Right atrium auricular region (tissue), 2 donors: ENCODE data around the gene FAM83E. TPM values are rescaled to one million over a fixed set of nuclear protein-coding genes. Genes with fewer than 3 reads are reported as not detected.
A peak's percentile ranks its signal among the peaks of the same experiment; 100 is the strongest.

ENCODE experiments used
- DNase-seq: peaks from one replicate; pipeline ENCODE4 v3.0.0-alpha.2; 2019; ENCODE audit warnings: low spot score
- H3K27ac ChIP-seq, 2 donors: fragments of 200-600 bp; sonication (generic); 1 replicate in 1 of 2; 2 replicates in 1 of 2; pipeline ENCODE4 v1.5.1; 2016 to 2019
- H3K27me3 ChIP-seq, 2 donors: fragments of 200-600 bp; sonication (generic); one replicate each; pipeline versions ENCODE4 v1.5.1 to v1.6.0; 2017 to 2019
- H3K36me3 ChIP-seq: fragments of 200-600 bp; sonication (generic); one replicate; pipeline ENCODE4 v1.5.1; 2016
- H3K4me1 ChIP-seq, 2 donors: fragments of 200-600 bp; sonication (generic); one replicate each; pipeline versions ENCODE4 v1.5.1 to v1.6.0; 2017 to 2019
- H3K4me3 ChIP-seq, 2 donors: fragments of 200-600 bp; sonication (generic); 1 replicate in 1 of 2; 2 replicates in 1 of 2; pipeline ENCODE4 v1.5.1; 2017 to 2019; ENCODE audit warnings: mild to moderate bottlenecking in 1 of 2, moderate library complexity in 1 of 2
- H3K9me3 ChIP-seq, 2 donors: fragments of 200-600 bp; sonication (generic); one replicate each; pipeline ENCODE4 v1.5.1; 2019
- CTCF ChIP-seq, 2 donors: fragments of 200-600 bp; sonication (generic); IDR thresholded peaks; one replicate each; pipeline ENCODE4 v1.5.1; 2019; ENCODE audit warnings: antibody characterized with exemption in 2 of 2
- total RNA-seq, 2 donors: library from RNA; depleted of rRNA; stranded (reverse); fragments of >200 nt; gene quantifications; one replicate each; pipeline ENCODE4 v1.1.0, GENCODE V29; 2016

FAM83E gene
- total RNA-seq, 2 donors from 2014 or later, result not detected

- H3K27me3 ChIP-seq, result no peaks in the 10 kb centered on the region
Observed at GRCh38 chr19:48575931-48576622, 38.8 kb downstream of the FAM83E start.

DNA sequence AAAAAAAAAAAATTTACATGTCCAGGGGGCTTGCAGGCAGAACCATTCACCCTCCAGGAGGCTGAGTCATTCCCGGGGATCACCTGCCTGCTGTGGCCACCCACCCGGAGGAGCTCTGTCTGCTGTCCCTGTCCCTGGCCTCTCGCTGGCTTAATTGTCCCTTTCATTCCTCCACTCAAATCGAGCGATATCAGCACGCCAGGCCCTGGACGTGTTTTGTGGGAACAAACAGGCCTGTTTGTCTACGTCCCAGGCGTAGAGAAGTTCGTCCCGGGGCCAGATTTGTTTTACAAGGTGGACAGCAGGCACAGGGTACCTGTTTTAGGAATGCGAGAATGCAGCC lies 41.7 kb downstream of the FAM83E start:
- DNase-seq, result no peak
- H3K4me3 ChIP-seq, result no peak overlapping the region
- no peaks in the 10 kb centered on the region for H3K9me3 ChIP-seq
- H3K36me3 ChIP-seq, result no peaks in the 10 kb centered on the region
- peaks cover 0 to 5% of the 10 kb centered on the region in 2 donors for H3K4me1 ChIP-seq
- no peaks in the 10 kb centered on the region for H3K27me3 ChIP-seq
- no peak for TF ChIP-seq CTCF (IDR thresholded peaks at IDR 0.05)
- H3K27ac ChIP-seq, result peak overlapping the region; percentile 14 to 77

More at GRCh38 chr19:48575931-48576622, 38.8 kb downstream of the FAM83E start:
- H3K4me1 ChIP-seq, result no peaks in the 10 kb centered on the region
- no peak for DNase-seq
- TF ChIP-seq CTCF (IDR thresholded peaks at IDR 0.05), result no peak
- no peak overlapping the region for H3K27ac ChIP-seq
- no peak overlapping the region for H3K4me3 ChIP-seq
- no peaks in the 10 kb centered on the region for H3K36me3 ChIP-seq
- no peaks in the 10 kb centered on the region for H3K9me3 ChIP-seq

DNA sequence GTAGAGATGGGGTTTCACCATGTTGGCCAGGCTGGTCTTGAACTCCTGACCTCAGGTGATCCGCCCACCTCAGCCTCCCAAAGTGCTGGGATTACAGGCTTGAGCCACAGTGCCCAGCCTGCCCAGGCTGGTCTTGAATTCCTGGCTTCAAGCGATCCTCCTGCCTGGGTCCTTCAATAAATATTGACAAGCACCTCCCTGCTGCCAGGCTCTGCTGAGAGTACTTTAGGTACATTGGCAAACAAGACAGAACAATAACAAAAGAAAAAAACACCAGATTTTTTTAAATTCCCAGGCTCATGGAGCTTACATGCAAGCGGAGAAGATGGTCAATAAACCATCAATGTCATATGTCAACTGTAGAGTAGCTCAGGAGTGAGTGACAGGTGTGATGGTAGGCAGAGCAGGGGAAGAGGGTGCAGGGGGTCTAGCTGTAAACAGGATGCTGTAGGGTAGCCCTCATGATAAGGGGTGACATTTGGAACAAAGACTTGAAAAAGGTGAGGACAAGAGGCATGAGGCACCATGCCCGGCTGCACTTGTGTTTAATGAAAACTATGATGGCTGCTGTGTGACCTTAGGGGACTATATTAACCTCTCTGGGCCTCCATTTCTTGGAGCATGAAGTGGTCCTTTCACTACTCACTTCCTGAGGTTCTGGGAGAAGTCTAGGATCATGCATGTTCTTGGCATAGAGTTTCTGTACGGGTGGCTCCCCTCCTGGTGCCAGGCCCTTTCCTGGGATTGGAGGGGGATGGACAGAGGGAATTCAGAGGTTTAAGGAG lies 43.3 kb downstream of the FAM83E start:
- peak overlapping the region in 1 of 2 donors; percentile 23 for H3K27ac ChIP-seq
- TF ChIP-seq CTCF (IDR thresholded peaks at IDR 0.05), result no peak
- DNase-seq, result no peak

DNA sequence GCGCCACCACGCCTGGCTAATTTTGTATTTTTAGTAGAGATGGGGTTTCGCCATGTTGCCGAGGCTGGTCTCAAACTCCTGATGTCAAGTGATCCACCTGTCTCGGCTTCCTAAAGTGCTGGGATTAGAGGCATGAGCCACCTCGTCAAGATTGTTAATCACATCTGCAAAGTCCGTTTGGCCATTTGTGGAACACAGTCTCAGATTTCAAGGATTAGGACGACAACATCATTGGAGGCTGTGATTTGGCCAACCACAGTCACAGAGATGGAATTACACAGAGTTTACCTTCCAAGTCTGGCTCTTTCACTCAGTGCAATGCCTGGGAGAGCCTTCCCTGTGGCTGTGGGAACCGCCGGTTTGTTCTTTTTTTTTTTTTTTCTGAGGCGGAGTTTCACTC lies 45.1 kb downstream of the FAM83E start:
- no peak for DNase-seq
- peaks cover 0 to 14% of the 10 kb centered on the region in 2 donors for H3K4me1 ChIP-seq
- no peak overlapping the region for H3K27ac ChIP-seq
- H3K27me3 ChIP-seq, result no peaks in the 10 kb centered on the region
- H3K36me3 ChIP-seq, result no peaks in the 10 kb centered on the region
- no peak overlapping the region for H3K4me3 ChIP-seq
- no peaks in the 10 kb centered on the region for H3K9me3 ChIP-seq
- TF ChIP-seq CTCF (IDR thresholded peaks at IDR 0.05), result no peak

More for the DNA sequence above, 43.3 kb downstream of the FAM83E start:
- H3K4me1 ChIP-seq, result peaks cover 0 to 14% of the 10 kb centered on the region in 2 donors
- no peaks in the 10 kb centered on the region for H3K9me3 ChIP-seq
- no peaks in the 10 kb centered on the region for H3K36me3 ChIP-seq
- H3K27me3 ChIP-seq, result no peaks in the 10 kb centered on the region
- no peak overlapping the region for H3K4me3 ChIP-seq

DNA sequence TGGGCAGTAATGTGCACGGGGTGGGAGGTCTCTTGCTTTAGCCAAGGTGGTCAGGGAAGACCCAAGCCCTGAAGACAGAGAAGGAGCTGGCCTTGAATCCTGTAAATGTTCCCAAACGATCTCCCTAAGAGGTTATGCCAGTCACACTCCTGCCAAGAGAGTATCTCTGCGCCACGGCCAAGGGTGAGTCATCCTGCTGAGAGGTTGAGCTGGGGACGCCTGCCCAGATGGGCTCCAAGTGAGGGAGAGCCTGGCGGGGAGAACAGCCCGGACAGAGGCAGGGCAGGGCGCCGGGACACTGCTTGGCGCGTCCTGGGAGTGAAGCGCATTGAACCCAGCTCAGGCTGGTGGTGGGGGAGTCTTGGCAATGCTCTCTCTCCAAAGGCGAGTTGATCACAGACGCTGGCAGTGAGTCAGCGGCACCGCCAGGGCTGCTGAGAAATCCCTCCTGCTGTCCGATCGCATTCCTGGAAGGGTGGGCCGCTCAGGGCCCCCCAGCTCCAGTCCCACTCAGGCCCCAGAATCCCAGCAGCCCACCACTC lies 46.5 kb downstream of the FAM83E start:
- no peaks in the 10 kb centered on the region for H3K27me3 ChIP-seq
- peak; percentile 91 for DNase-seq
- no peak overlapping the region for H3K4me3 ChIP-seq
- no peaks in the 10 kb centered on the region for H3K9me3 ChIP-seq
- H3K36me3 ChIP-seq, result no peaks in the 10 kb centered on the region
- H3K27ac ChIP-seq, result peak overlapping the region; percentile 80 to 82
- H3K4me1 ChIP-seq, result peaks cover 0 to 14% of the 10 kb centered on the region in 2 donors
- no peak for TF ChIP-seq CTCF (IDR thresholded peaks at IDR 0.05)
